ENCODE results near the gene ADGRF1.
A peak's percentile ranks its signal among the peaks of the same experiment; 100 is the strongest.
"Not testable (repeated sequence)": the region's sequence is repeated elsewhere in the genome, so short reads cannot be mapped to it uniquely, and the experiment has no call there.

ADGRF1 gene

DNA sequence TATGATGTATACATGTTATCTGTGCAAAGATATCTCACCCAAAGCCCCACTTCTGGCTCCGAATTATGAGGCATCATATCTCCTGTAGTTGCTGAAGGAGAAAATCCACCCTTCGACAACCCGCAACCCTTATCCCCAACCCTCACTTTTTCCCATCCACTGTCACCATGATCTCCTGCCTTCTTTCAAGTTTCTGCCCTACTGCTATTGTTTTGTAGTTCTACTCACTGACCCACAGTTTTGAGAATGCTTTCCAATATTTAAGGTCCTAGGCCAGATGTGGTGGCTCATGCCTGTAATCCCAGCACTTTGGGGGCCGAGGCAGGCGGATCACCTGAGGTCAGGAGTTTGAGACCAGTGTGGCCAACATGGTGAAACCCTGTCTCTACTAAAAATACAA lies 22.2 kb downstream of the ADGRF1 start:
- no peak for DNase-seq

DNA sequence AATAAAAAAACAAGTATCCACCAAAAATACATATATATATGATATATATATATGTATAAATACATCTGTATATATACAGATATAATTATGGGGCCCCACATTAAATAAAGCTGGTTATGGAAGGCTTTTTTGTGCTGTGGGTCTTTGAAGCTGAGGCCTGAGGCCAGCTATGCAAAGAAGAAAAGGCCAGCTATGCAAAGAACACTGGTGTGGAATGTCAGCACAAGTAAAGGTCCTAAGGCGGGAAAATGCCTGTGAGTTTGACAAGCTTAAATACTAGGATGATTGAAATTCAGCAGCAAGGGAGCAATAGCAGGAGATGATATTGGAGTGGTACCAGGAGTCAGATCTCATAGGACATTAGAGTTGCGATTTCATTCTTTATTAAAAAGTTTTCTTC lies 25.2 kb downstream of the ADGRF1 start:
- DNase-seq = no peak

DNA sequence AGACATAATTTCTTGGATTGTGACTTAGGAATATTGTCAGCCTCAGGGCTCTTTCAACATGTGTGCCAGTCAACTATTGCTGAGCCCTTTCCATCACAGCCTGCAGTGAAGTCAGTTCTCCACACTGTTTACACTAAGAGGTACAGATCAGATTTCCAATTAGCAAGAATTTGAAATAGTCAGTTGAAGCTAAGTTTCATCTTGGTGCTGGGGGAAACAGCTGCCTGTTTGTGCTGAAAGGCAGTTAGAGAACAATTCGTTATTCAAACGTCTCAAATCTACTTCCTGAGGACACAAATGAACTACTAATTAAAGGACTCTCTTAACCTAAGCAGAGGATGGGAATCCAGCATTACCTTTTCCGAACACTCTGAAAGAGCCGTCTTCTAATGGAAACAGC lies 25.9 kb downstream of the ADGRF1 start:
- peak; percentile 47 for DNase-seq

DNA sequence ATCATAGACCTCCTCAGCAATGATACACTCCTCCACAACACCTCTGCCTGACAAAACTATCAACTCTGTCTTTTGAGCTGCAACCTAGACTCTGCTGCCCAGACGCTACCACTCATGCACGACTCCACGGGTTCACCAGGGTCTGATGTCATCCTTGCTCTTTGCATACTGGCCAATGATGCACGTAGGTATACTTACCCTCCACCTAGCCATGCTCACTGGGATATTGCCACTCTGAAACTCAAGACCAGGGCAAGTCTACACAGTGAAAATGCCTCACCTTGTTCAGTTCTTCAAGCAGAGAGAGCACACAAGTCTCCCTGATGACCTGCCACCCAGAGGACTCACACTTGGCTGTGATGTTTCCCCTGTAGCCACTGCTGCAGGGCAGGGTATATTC lies 27.7 kb downstream of the ADGRF1 start:
- no peak for DNase-seq

DNA sequence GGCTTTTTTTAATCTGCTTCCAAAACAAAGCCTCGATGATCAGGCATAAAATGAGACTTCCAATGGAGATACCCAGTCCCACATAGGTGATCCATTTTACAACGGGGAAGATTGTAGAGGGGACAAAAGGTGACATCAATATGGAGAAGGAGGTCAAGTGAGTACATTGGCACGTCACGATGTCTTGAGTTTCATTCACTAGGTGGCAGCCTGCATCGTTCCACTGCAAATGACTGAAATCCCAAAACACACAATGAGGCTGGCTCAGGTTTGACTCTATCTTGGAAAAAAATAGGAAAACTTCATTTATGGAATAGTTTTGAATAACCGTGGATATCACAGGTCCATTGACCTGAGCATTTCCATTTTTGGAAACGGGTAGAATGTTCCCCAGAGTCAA lies 32.5 kb downstream of the ADGRF1 start:
- no peak for DNase-seq

DNA sequence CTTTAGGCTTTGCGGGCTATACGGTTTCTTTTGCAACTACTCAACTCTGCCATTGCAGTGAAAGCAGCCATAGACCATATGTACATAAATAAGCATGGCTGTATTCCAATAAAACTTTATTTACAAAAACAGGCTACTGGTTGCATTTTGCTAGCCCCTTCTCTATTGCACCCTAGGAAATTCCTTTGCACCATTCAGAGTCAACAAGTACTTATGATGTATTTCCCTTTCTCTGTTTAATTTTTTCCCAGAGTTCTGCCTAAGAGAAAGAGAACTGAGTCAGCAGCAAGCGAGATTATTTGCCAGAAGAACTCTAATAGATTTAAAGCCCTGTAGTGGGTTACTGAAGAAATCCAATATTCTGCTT lies 33.8 kb downstream of the ADGRF1 start:
- DNase-seq = no peak

DNA sequence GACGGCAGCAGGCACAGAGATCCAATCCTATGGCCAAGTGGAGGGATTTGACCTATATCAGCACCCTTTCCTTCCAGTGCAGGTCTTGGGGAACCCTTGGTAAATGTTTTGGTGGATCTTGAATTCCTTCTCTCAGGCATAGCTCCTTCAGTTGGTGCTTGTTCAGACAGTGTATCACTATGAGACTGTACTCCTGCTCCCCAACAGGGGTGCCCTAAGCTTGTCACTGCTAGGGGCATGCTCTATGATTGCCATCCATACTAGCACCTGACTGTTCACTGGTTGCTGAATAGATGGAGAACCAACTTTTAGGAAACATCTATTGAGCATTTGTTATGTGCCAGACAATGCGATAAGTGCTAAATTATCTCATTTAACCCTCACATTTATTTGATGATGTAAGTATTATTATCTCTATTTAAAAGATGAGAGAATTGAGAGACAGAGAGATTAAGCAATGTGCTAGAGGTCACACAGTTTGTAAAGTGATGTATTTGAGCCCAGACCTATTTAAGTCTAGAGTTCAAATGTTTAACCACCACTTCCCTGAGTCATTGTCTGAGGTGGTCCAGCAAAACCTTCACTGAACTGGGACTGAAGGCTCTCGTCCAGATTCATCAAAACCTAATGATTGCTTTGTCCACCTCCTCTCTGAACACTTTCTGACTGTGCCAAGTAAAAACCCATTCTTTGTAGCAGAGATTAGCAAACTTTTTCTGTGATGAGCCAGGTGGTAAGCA lies 34.3 kb downstream of the ADGRF1 start:
- DNase-seq = no peak

DNA sequence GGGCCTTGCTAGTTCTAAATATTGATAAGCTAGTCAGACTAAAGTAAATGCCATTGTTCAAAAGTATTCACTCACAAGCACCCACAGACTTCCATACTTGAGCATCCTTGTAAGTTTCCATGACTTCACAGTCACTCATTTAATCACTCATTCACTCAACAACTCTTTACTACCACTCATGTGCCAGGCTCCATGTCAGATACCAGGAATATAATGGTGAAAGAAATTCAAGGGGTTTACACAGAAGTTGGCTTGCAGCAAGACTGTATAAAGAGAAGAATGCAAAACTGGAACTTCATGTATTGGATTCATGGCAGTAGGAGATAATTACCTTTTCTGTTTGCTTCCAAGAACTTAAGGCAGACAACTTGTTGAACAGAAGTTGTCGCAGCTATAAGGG lies 36.6 kb downstream of the ADGRF1 start:
- no peak for DNase-seq

DNA sequence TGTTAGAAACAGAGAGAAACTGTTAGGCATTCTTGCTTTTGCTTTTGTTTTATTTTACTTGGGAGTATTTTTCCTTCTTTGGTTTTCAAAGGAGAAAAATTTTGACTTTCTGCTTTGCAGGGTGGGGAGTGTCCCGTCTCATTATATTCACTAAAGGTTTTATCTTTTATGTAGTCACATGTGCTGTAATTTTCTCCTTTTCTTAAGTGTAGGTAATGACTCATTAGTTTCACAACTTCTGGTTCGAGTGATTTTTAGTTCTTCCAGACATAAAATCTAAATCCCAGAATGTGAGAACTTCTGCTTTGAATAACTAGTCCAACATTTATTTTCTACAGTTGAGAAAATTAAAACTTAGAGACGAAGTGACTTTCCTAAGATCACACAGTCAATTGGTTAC lies 37.7 kb downstream of the ADGRF1 start:
- DNase-seq = no peak

DNA sequence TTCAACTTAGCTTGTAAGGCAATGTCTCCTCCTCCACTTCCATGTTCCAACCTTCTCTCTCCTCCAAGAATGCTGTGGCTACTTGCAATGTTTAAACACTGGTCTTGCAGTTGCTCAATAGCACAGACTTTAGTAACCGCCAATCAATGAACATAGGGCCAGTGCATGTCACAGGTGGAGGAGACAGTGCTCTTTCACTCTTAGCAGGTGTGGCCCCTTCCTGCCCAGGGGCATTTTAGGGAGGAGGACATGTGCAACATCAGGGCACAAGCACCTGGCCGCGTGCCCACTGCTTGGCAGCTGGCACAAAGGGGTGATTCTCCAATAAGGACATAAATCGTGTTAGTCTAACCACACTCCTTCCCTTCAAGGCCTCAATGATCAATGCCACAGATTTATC lies 41.3 kb downstream of the ADGRF1 start:
- no peak for DNase-seq

DNA sequence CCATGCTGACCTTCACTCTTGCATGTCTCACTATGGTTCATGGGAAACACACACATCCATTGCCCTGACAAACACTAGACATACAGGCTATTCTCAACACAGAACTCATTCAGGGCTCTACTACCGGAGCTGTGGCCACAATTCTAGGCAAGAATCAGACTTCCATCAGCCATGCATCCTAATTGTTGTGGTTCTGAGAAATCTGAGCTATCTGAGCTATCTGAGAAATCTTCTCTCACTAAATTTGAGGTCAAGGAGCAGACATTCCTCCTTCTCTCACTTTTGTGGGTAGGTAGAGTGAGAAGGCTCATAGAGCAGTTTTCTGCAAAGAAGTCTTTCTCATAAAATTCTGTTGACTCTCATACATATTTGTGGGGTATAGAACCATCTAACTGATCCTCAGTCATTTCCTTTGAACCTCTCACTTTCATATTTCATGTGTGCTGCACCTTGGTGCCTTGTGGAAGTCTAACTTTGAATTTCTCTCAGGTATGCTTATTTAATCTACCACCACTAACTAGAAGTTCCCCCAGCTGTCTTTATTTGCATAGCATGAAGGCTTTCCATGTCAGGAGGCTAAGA lies 43.6 kb downstream of the ADGRF1 start:
- DNase-seq = no peak

DNA sequence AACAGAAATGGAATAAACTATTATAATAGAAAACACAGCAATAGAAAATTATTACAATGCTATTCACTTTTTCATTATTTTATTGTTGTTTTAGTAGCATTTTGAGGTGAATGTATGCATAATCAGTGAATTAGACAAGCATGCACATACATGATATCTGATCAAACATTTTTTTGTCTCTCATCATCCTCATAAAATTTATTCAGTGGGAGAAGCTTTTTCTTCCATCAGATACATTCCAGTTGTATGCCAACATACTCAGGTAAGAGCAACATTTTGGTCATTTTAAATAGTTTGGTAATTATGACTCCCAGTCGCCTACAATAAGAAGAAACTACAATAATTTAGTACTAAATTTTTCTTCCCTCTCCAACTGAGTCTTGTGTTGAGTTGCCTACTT lies 44.5 kb downstream of the ADGRF1 start:
- no peak for DNase-seq

DNA sequence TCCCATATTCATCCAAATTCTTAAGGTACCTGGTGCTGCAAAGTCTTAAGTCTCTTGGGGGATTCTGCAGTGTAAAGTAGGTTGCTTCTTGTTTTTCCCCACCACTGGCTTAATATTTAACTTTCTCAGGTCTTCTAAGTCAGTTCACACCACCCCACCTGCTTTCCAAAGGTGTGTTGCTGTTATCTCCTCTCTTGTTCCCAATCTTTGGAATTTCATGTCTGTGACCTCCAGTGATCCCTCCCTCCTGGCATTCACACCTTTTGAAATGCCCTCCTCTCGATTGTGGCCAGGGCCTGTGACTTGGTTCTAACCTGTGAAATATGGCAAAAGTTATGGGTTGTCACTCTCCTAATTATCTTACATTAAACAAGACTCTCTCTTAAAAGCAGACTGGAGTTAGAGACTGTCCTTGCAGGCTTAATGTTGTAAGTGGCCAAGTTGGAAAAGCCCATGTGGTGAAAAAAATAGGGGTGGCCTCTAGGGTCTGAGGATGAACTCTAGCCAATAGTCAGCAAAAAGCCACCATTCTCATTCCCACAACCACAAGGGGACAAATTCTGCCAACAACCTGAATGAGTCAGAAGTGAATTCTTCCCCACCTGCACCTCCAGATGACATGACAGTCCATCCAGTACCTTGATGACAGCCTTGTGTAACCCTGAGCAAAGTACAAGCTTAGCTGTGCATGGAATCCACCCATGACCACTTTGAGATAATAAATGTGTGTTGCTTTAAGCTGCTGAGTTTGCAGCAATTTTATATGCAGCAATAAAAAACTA lies 45.1 kb downstream of the ADGRF1 start:
- no peak for DNase-seq

DNA sequence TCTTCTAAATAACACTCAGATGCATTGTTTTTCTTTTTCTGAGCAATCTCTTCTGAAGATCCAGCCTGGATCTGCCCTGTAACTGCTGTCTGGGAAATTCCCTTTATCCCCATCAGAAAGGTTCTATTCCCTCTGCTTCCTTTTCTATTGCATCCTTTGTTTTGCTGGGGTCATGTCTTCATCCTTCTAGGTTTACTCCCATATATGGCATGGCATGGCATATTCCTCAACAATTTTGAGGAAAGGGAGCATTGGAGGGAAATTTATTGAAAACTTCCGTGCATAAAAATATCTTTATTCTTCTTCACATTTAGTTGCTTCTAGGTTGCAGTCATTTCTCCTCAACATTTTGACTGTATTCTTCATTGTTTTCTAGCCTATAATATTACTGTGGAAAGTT lies 47.2 kb downstream of the ADGRF1 start:
- DNase-seq = no peak

DNA sequence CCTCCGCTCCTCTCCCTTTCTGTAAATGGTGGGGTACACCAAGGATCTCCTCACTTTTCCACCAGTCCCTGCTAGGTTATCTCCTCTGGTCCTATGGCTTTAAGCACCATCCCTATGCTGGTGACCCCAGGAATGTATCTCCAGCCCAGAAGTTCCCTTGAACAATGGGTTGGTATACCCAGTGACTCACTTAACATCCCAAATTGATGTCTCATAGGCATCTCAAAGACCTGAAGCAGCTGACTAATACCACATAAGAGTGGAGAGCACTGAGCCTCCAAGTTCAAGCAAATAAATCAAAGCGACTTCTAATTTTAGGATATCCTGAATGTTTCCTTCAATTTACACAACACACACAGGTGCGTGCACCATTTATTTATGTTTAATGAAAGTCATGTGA lies 48.3 kb downstream of the ADGRF1 start:
- no peak for DNase-seq

DNA sequence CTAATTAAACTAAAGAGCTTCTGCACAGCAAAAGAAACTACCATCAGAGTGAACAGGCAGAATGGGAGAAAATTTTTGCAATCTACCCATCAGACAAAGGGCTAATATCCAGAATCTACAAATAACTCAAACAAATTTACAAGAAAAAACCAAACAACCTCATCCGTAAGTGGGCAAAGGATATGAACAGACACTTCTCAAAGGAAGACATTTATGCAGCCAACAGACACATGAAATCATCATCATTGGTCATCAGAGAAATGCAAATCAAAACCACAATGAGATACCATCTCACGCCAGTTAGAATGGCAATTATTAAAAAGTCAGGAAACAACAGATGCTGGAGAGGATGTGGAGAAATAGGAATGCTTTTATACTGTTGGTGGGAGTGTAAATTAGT lies 49.7 kb downstream of the ADGRF1 start:
- DNase-seq = not testable (repeated sequence)

DNA sequence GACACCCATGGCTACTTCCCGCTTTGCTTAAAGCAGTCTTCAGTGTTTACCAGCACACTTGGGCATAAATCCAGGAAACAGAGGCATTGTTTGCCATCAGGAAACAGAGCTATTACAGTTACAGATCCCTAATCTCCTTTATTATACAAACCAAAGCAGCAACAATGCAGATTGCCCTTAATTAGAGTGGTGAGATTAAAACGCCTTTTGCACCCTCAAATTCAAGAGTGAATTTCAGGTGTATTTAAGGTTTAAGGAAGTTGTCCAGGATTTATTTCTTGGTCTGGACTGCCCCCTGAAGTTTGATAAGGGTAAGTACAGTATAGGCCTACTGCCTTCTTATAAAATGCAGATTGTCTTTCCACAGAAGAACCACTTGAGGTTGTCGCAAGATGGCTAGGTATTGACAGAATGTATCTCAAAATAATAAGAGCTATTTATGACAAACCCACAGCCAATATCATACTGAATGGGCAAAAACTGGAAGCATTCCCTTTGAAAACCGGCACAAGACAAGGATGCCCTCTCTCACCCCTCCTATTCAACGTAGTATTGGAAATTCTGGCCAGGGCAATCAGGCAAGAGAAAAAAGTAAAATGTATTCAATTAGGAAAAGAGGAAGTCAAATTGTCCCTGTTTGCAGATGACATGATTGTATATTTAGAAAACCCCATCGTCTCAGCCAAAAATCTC lies 51.2 kb downstream of the ADGRF1 start:
- peak; percentile 60 for DNase-seq

DNA sequence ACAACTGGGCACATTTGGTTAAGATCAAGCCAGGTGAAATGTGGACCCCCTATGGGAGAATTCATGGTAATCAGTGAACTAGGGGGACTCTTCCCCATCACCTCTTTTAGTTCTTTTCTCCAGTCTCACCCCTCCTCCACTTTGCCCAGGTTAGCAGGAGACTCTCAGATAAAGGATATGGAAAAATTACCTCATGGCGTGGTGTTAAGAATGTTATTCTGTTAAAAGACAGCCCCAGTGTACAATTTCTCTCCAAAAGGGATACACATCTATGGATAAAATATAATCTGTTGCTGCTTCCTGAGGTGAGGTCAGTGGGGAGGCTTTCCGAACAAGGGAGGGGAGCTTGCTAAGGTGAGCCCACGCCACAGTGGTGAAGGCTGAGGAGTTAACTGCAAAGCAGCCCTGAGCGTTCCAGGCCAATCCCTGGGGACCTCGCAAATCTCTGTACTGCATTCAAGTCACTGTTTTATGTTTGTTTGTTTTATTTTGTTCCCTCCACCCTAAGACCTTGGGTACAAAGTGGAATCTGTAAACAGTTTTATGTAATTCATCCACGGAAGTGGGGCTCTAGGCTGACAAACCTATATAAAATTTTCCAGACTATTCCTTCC lies 52.0 kb downstream of the ADGRF1 start:
- no peak for DNase-seq

DNA sequence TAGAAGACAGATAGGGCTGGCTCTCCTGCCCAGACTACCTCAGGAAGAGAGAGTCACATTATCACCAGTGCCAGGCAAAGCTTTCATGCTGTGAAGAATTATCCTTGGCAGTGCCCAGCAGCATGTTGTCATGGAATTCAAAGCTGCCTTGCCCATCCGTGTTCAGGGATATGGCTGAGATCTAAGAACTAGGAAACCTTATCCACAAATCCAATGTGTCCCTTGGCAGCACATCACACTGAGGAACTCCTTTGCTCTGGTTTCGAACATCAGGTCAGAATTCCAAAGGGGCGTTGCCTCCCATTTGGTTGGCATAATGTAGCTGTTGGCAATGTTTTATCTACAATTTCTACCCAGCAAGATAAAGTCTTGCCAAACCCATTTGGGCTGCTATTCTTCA lies 52.7 kb downstream of the ADGRF1 start:
- no peak for DNase-seq

DNA sequence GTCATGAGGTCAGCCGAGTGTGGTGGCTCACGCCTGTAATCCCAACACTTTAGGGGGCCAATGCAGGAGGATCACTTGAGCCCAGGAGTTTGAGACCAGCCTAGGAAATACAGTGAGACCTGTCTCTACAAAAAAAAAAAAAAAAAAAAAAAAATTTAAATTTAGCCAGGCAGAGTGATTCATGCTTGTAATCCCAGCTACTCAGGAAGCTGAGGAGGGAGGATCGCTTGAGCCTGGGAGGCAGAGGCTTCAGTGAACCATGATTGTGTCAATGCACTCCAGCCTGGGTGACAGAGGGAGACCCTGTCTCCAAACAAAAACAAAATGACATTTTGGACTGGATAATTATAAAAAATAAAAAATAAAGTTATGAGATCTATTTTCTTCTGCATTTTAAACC lies 56.2 kb downstream of the ADGRF1 start:
- no peak for DNase-seq

DNA sequence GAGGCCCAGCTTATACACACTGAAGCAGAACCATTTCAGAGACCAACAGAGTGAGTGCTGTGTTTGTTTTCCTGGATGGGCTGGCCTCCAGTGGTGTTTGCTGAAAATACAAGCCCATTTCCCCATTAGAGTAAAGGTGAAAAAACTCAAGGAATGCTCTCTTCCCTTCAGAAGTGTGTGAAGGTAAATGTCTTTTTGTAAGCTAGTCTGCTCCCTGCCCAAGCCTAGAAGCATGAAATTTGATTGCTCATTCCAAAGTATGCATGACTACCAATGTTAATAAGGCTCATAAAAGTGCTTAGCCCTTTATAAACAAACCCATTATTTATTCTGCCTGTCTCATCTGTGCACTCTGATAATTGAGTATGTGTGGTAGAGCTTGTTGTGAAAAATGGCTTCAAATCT lies 59.1 kb downstream of the ADGRF1 start:
- peak; percentile 11 for DNase-seq

DNA sequence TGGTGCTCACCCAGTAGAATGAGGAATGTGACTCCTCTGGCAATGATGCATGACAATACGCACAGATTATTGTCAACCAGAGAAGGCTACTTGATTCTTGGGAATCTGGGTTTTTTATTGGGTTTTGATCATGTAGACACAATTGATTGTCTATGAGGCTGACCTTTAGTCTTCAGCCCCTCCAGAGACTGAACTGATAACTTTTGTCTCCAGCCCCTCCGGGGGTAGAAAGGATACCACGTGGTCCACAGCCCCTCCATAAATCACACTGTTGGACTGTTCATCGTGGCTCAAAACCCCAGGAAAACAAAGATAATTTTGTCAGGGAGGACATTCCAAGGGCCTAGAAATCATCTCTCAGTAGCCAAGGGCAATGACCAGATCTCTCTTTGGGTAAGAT lies 62.9 kb downstream of the ADGRF1 start:
- no peak for DNase-seq

DNA sequence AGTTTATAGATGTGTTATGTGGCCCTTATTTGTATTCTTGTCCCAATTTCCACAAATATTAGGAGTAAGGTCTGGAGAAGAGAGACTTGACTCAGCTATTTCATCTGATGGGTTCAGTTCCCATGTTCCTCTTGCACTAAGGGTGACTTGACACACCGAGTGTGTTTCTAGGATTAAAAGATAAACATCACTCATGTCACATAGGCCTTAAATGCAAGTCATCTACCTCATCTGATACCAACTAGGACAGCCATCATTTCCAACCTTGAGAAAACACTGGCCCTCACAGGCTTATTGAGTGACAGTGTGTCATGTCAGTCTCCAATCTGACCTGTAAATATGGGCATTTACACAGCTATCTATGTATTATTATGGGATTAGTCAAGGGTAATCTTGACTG lies 67.3 kb downstream of the ADGRF1 start:
- DNase-seq = no peak
